Nephron progenitor cell (in vitro differentiated cells): Measurements from ENCODE around the gene C6orf120.

Source experiments
- DNase-seq: peaks from one replicate; pipeline ENCODE4 v3.0.0; 2021
- H3K27ac Mint-ChIP-seq: 2 replicates; pipeline ENCODE4 v1.8.0; 2021; ENCODE audit warnings: mild to moderate bottlenecking, moderate library complexity, mixed read lengths
- H3K27me3 Mint-ChIP-seq: 2 replicates; pipeline ENCODE4 v1.8.0; 2021; ENCODE audit warnings: mild to moderate bottlenecking, low read depth, mixed read lengths; ENCODE audit not compliant: poor library complexity
- H3K36me3 Mint-ChIP-seq: 2 replicates; pipeline ENCODE4 v1.8.0; 2021; ENCODE audit warnings: low read depth, mixed read lengths
- H3K4me1 Mint-ChIP-seq: 2 replicates; pipeline ENCODE4 v1.8.0; 2021; ENCODE audit warnings: mixed read lengths
- H3K4me3 Mint-ChIP-seq: 2 replicates; pipeline ENCODE4 v1.8.0; 2021; ENCODE audit warnings: mild to moderate bottlenecking, moderate library complexity, mixed read lengths
- H3K9me3 Mint-ChIP-seq: 2 replicates; pipeline ENCODE4 v1.8.0; 2021; ENCODE audit warnings: mild to moderate bottlenecking, moderate library complexity, mixed read lengths
- CTCF ChIP-seq: fragments of 200-600 bp; sonication (generic); IDR thresholded peaks from 2 replicates; pipeline ENCODE4 v1.5.0; 2021; ENCODE audit warnings: antibody characterized with exemption

Gene C6orf120

DNA sequence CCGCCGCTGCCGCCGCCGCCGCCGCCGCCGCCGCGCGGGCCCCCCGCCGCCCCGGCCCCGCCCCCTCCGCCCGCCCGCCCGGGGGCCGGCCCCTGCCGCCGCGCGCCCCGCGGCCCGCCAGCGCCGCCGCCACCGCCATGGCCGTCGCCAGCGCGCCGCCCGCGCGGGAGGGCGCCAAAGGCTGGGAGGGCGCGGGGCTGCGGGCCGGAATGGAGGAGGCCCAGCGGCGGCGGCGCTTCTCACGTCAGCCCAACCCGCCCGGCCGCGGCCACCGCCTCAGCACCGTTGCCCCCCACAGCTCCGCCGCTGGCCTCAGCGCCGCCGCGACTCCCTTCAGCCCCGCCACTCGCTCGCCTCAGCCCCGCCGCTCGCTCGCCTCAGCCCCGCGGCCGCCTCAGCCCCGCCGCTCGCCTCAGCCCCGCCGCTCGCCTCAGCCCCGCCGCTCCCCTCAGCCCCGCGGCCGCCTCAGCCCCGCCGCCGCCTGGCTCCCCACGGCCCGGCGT is 22.1 kb downstream of the C6orf120 start:
- Mint-ChIP-seq H3K36me3 (peaks cover 22% of the 10 kb centered on the region), H3K27me3 (peaks cover 3% of the 10 kb centered on the region), H3K4me3 (peak overlapping the region; percentile 57), H3K4me1 (peaks cover 63% of the 10 kb centered on the region), H3K9me3 (no peaks in the 10 kb centered on the region), H3K27ac (no peak overlapping the region)
- DNase-seq: peak; percentile 70
- TF ChIP-seq CTCF: no peak

DNA sequence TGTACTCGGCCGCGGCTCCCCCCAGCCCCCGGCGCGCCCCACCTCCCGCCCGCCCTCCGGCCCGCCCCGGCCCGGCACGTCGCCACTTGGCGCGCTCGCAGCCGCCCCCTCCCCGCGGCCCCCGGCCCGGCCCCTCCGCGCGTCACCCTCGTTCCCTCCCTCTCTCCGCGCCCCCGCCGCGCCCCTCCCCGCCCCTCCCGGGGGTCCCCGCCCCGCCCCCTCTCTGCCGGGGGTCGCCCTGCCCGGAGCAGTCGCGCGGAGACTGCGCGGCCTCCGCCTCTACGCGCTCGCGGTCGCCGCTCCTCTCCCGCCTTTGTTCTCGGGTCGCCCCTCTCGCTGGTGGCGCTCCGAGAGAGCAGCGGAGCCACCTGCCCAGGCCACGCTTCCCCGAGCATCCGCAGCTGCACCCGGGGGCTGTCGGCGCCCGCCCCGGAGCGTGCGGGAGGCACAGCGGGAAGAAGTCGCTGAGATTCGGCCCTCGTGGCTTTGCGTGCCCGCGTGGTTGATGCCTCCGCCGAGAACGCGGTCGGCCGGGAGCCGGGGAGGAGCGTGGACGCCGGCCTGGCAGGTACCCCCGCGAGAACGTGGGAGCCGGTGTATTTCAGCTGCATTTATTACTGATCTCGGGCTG is 22.7 kb downstream of the C6orf120 start, which contains the start of gene PHF10:
Gene PHF10 (minus strand): TSS at position 7 of the 631 bp plus-strand sequence. CDS start 569 bp downstream, outside the sequence.
- Mint-ChIP-seq H3K36me3 (peaks cover 16% of the 10 kb centered on the region), H3K9me3 (no peaks in the 10 kb centered on the region), H3K4me1 (peaks cover 63% of the 10 kb centered on the region), H3K27ac (peak within 1 kb of the TSS; percentile 98), H3K27me3 (peaks cover 3% of the 10 kb centered on the region), H3K4me3 (peak within 1 kb of the TSS; percentile 95)
- DNase-seq: peak; percentile 87
- TF ChIP-seq CTCF: no peak

GRCh38 chr6:169725125-169726048 is 23.5 kb downstream of the C6orf120 start:
- H3K36me3 Mint-ChIP-seq: peaks cover 8% of the 10 kb centered on the region
- peaks cover 61% of the 10 kb centered on the region for H3K4me1 Mint-ChIP-seq

DNA sequence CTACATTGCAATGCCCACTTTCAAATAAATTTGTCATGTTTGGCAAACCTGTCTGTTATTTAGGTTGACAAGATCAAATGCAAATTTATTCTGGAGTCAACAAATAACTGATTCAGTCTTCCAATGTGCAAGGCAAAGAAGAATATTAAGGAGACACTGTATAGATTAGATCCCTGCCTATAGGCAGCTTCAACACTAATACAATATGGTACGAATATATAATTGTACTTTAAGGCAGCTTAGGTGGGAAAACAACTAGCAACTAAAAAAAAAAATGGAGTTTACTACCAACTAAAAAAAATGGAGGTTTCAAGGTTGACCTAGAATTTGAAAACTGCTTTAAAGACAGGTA is 24.1 kb downstream of the C6orf120 start:
- H3K4me3 Mint-ChIP-seq: peak overlapping the region; percentile 81
- peaks cover 54% of the 10 kb centered on the region for H3K4me1 Mint-ChIP-seq
- TF ChIP-seq CTCF: no peak
- H3K36me3 Mint-ChIP-seq: peaks cover 5% of the 10 kb centered on the region
- H3K27ac Mint-ChIP-seq: peak overlapping the region; percentile 93
- H3K27me3 Mint-ChIP-seq: peaks cover 3% of the 10 kb centered on the region
- H3K9me3 Mint-ChIP-seq: no peaks in the 10 kb centered on the region
- DNase-seq: no peak

More at GRCh38 chr6:169725125-169726048, 23.5 kb downstream of the C6orf120 start:
- TF ChIP-seq CTCF: no peak
- Mint-ChIP-seq H3K4me3 (peak overlapping the region; percentile 81), H3K27ac (peak overlapping the region; percentile 93), H3K9me3 (no peaks in the 10 kb centered on the region), H3K27me3 (peaks cover 3% of the 10 kb centered on the region)
- DNase-seq: peak; percentile 58

DNA sequence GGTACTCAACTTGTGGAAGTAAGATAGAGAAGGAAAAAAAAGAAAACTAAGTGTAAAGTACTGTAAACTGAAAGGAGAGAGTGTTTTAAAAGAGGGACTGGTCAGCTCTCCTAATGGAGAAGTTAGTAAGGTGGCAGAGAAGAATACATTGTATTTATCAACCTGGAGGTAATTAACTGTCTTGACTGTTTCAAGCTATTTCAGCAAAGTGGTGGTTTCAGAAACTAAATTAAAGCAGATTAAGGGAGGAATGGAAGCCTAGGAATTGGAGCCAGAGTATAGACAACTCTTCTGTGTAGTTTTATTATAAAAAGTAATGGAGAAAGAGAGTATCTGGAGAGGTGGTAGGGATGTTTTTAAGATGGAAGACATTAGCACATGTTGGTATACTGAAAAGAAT is 25.0 kb downstream of the C6orf120 start:
- no peak overlapping the region for H3K27ac Mint-ChIP-seq
- peaks cover 5% of the 10 kb centered on the region for H3K36me3 Mint-ChIP-seq
- H3K4me3 Mint-ChIP-seq: peak overlapping the region; percentile 34
- no peaks in the 10 kb centered on the region for H3K9me3 Mint-ChIP-seq
- DNase-seq: no peak
- peaks cover 45% of the 10 kb centered on the region for H3K4me1 Mint-ChIP-seq
- no peak for TF ChIP-seq CTCF
- H3K27me3 Mint-ChIP-seq: peaks cover 3% of the 10 kb centered on the region
